Measurements from ENCODE around the gene PROKR2. TPM values are rescaled to one million over a fixed set of nuclear protein-coding genes. Genes with fewer than 3 reads are reported as not detected.

The PROKR2 gene
- total and polyA plus RNA-seq, 2 of the 13 experiments (the other 11 are each of a cell fraction or from before 2014, with no cell fraction given) = not detected

DNA sequence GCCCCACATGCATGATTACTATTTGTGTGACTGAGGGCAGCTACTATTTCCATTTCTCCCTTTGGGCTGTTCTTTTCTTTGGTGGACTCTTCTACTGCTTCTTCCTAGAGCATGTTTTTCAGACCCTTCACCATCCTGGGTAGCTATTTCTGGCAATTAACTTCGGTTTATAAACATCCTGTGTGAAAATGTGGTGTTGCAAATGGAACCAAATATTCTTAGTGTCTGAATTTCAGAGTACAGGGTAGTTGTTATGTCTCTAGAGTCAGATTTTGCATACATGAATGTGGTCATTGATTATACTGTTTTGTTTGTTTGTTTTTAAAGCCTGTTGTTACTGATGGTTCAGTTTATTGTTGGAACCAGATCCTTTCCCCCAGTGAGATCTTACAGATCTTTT, 49.7 kb downstream of the PROKR2 start (continued):
- no peak for TF ChIP-seq DNMT1 (CRISPR knock-in tag; IDR thresholded peaks at IDR 0.05)
- no peak for TF ChIP-seq ZNF790 (CRISPR knock-in tag; IDR thresholded peaks at IDR 0.05; ENCODE audit: borderline replicate concordance)
- TF ChIP-seq ZBTB7B (CRISPR knock-in tag; IDR thresholded peaks at IDR 0.05) = no peak

Small RNA genes lying within 50 kb of the gene (small RNA-seq; reads per million reads assigned to genes)
- 0 reads per million in 3 experiments for gene RNA5-8SP7 (ENCODE audit: insufficient read depth in 2 of 3, insufficient read length in 3 of 3, low read depth in 2 of 3, low replicate concordance in 1 of 3)

Other genes with a start within 250 kb of the PROKR2 start
- 158 and 192 TPM in 2 replicates for gene TMEM230, start 203.9 kb downstream of the PROKR2 start, total RNA-seq (2016; rRNA removed; fragmentation: Illumina TruSeq; extraction: Trizol)
- 250 and 325 TPM in 2 replicates for gene TMEM230, start 203.9 kb downstream of the PROKR2 start, polyA plus RNA-seq (2011; rRNA removed)
- gene PCNA, start 197.0 kb downstream of the PROKR2 start, total RNA-seq (2016; rRNA removed; fragmentation: Illumina TruSeq; extraction: Trizol) = 655 and 1,008 TPM in 2 replicates
- 174 and 229 TPM in 2 replicates for gene PCNA, start 197.0 kb downstream of the PROKR2 start, polyA plus RNA-seq (2011; rRNA removed)
- gene CDS2, start 189.9 kb downstream of the PROKR2 start, total RNA-seq (2016; rRNA removed; fragmentation: Illumina TruSeq; extraction: Trizol) = 69.6 and 81.3 TPM in 2 replicates
- gene CDS2, start 189.9 kb downstream of the PROKR2 start, polyA plus RNA-seq (2011; rRNA removed) = 143 and 153 TPM in 2 replicates